AG04449 (cell line): ENCODE measurements around the gene CDH20.
A peak's percentile ranks its signal among the peaks of the same experiment; 100 is the strongest.

Source experiments
- CTCF ChIA-PET: fragments of 350-600 bp; formaldehyde crosslinking; extraction: SDS; loops from one replicate; lab custom pipeline; 2021; ENCODE audit warnings: antibody characterized with exemption; lab: Yijun Ruan, JAX
- POLR2A ChIA-PET: fragments of 400-600, 350-600 bp; formaldehyde crosslinking; extraction: SDS; loops from one replicate; lab custom pipeline; 2020; ENCODE audit warnings: antibody characterized with exemption, inconsistent platforms; lab: Yijun Ruan, JAX
- DNase-seq: peaks from one replicate; pipeline ENCODE4 v3.0.0-alpha.2; 2010; ENCODE audit warnings: low read depth, low spot score
- H3K4me3 ChIP-seq: 2 replicates; pipeline ENCODE4 v1.5.1; 2011; ENCODE audit warnings: low read depth, mild to moderate bottlenecking, control low read depth, low read length
- TF ChIP-seq, protein P1 (sequence below): IDR thresholded peaks from one replicate; pipeline ENCODE4 v1.5.1; 2011; ENCODE audit warnings: mild to moderate bottlenecking, moderate library complexity, low read length, control low read depth, inconsistent platforms; ENCODE audit not compliant: insufficient read depth; ENCODE audit errors: missing control alignments

CDH20 gene

DNA sequence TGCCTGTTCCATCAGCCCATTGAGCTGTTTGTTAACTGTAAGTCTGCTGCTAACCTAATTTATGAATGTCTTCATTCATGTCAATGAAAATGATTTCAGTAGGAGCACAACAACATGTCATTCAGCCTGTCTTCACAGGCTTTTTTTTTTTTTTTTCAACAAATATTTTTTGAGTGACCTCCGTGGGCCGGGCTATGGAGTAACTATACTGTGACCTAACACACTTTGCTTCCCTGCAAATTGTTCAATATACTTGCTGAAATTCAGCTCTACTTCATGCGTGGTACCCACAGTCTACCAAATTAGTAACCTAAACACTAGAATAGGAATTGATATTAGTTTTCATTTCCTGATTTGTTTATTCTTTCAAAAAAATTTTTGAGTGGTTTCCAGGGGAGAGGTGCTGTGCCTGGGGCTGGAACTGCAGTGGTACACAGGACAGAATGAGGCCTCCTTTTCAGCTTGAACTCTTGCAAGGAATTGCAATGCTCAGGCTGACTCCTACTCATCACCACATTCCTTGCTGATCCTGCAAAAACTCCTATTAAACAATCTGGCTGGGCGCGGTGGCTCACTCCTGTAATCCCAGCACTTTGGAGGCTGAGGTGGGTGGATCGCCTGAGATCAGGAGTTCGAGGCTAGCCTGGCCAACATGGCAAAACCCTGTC, 87.1 kb downstream of the CDH20 start:
- ChIA-PET POLR2A (no interaction called here), CTCF (interaction anchor here (3.8 kb wide), 1 partner anchor 98 kb away, joined by 14 read pairs; no protein-coding TSS in a partner anchor)
- TF ChIP-seq, protein P1, sequence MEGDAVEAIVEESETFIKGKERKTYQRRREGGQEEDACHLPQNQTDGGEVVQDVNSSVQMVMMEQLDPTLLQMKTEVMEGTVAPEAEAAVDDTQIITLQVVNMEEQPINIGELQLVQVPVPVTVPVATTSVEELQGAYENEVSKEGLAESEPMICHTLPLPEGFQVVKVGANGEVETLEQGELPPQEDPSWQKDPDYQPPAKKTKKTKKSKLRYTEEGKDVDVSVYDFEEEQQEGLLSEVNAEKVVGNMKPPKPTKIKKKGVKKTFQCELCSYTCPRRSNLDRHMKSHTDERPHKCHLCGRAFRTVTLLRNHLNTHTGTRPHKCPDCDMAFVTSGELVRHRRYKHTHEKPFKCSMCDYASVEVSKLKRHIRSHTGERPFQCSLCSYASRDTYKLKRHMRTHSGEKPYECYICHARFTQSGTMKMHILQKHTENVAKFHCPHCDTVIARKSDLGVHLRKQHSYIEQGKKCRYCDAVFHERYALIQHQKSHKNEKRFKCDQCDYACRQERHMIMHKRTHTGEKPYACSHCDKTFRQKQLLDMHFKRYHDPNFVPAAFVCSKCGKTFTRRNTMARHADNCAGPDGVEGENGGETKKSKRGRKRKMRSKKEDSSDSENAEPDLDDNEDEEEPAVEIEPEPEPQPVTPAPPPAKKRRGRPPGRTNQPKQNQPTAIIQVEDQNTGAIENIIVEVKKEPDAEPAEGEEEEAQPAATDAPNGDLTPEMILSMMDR, result no peak
- H3K4me3 ChIP-seq, result no peak overlapping the region
- DNase-seq, result no peak

DNA sequence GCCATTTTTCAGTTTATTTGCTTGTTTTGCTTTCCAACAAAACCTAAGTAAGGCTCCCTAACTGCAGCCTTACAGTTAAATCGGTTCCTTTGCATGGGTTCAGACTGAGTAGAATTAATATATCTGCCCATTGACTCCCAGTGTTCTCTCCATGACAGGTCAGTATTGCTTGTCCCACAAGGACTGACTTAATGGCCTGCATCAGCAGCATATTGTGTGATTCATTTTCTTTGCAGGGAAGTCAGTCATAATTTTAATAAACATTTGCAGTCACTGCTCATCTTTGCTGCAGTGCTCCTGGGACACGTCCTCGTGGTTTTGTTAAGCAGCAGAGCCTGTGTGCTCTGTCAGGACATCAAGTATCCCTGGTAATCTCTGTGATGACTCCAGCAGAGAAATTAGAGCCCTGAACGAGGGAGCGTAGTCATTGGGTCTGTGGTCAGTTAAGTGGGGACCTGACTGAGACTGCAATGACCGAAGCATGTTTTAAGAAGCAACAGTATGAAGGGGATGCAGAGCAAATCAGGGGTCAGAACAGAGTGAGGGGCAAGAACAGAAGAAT, 93.3 kb downstream of the CDH20 start:
- POLR2A ChIA-PET, result no interaction called here
- TF ChIP-seq, protein P1, result no peak
- CTCF ChIA-PET, result no interaction called here
- no peak for DNase-seq
- H3K4me3 ChIP-seq, result no peak overlapping the region

DNA sequence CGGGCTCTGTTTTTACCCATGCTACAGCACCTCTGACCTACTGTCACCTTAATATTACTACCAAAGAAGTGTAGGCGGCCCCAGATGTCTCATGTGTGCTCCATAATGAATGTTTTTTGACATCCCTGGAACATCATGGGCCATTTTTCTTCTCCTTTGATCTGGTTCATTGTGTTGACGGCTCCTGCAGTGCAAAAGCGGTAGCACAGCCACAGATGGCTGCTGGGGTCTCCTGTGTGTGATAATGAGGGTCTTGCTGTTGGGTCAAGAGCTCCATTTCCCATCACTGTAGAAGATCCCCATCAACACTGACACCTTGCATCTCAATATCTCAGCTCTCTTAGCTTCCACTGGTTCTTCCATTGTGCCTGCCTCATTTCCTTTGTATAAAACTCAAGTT, 95.0 kb downstream of the CDH20 start:
- no peak for DNase-seq
- ChIA-PET POLR2A (no interaction called here), CTCF (no interaction called here)
- H3K4me3 ChIP-seq, result no peak overlapping the region
- TF ChIP-seq, protein P1, result no peak

DNA sequence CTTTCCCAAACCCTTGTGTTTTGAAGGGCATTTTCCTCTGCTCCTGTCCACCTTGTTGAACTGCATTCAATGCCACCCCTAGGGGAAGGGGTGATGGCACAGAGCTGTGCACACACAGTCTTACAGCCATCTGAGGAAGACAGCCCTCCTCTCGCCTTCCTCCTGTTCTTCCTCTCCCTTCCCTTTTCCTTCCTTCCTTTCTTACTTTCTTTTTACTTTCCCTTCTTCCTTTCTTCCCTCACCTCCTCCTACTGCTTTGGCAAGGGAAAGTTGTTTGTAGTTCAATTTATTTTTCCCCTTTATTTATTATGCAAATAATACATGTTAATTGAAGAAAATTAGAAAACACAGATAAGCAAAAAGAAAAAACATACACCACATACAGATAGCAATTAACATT, 99.4 kb downstream of the CDH20 start:
- H3K4me3 ChIP-seq, result no peak overlapping the region
- ChIA-PET CTCF (no interaction called here), POLR2A (no interaction called here)
- DNase-seq, result no peak
- TF ChIP-seq, protein P1, result no peak

DNA sequence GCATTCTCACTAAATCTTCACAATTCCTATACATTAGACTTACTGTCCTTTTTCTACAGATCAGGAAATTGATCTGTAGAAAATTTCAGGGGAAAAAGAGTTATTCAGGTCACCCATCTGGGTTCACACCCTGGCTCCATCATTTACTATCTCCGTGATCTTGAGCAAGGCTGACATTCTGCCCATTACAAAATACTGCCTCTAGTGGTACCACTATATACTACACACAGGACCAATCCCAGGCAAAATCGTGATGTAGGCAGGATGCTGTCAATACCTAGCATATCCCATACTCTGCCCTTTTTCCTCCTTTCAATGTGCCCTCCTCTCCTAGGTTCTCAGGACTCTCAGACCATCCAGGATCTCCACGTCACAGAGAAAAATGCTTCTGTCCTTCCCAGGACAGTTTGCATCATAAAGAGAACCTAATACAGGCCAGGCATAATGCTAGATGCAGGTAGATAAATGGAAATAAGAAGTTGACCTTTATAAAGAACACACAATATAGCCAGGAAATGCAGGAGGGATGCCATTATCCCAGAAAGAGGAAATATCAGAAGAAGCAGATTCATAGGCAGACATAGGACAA, 101.9 kb downstream of the CDH20 start:
- CTCF ChIA-PET, result no interaction called here
- no peak overlapping the region for H3K4me3 ChIP-seq
- TF ChIP-seq, protein P1, result peak; percentile 40
- no peak for DNase-seq
- POLR2A ChIA-PET, result no interaction called here

DNA sequence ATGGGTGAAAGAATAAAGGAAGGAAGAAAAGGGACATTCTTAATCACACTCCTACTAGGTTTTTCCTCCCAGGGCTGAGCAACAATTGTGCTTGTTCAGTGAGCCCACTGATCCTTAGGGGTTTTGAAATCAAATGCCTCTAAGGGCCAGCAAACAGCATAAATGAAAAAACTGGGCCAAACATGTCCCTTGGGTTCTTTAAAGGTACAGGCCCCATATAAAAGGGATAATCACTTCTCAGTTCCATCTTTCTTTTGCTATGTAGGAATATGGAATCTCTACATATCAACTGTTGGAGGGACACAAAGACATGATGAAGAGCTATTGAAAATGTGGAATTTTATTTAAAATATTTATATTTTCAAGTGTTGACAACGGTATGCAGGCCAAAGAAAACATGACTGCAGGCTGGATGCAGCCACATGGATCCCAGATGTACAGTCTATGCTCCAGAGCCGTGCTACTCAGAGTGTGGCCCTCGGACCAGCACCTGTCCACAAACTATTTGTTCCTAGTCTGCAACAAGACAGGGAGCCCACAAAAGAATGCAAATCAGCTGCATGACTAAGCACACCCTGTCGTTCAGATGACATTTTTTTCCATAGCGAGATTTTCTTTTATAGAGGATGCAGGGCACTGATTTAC, 110.0 kb downstream of the CDH20 start:
- ChIA-PET CTCF (no interaction called here), POLR2A (no interaction called here)
- no peak overlapping the region for H3K4me3 ChIP-seq
- no peak for DNase-seq
- TF ChIP-seq, protein P1, result no peak
